ENCODE results near the gene SCP2.
A peak's percentile ranks its signal among the peaks of the same experiment; 100 is the strongest.

Gene SCP2

GRCh38 chr1:53022179-53022578 is 95.1 kb downstream of the SCP2 start:
- DNase-seq = no peak
- Histone ChIP-seq H3K18ac (ENCODE audit: low read depth in 1 of 2, low read length in 2 of 2) (no peak overlapping the region), H2BK5ac (ENCODE audit: low read depth, low read length, poor library complexity, severe bottlenecking) (no peak overlapping the region), H2BK120ac (ENCODE audit: low read depth, low read length) (no peak overlapping the region), H3K4ac (ENCODE audit: low read depth in 1 of 2, low read length in 2 of 2) (no peak overlapping the region), H3K23ac (ENCODE audit: low read length in 2 of 2) (no peak overlapping the region), H4K91ac (ENCODE audit: low read length) (no peak overlapping the region), H3K79me1 (replicated peaks; ENCODE audit: low read length, poor library complexity, severe bottlenecking) (peaks cover 27% of the 10 kb centered on the region), H3K4me3 (ENCODE audit: insufficient read depth in 1 of 2, low read depth in 1 of 2, low read length in 2 of 2) (no peak overlapping the region), H2BK12ac (ENCODE audit: low read length in 2 of 2) (no peak overlapping the region), H3K36me3 (ENCODE audit: control insufficient read depth in 1 of 2, insufficient read depth in 2 of 2, low read depth in 1 of 2, low read length in 2 of 2) (peaks cover 5 to 17% of the 10 kb centered on the region in 2 experiments), H3K9ac (ENCODE audit: low read length) (no peak overlapping the region), H3K4me1 (ENCODE audit: control insufficient read depth, insufficient read depth, low read depth, low read length) (peaks cover 2% of the 10 kb centered on the region), H3K27ac (ENCODE audit: low read length, poor library complexity, severe bottlenecking) (no peak overlapping the region), H3K14ac (ENCODE audit: low read length in 2 of 2) (no peak overlapping the region), H3K27me3 (ENCODE audit: control insufficient read depth in 1 of 2, insufficient read depth in 1 of 2, low read length in 2 of 2) (no peaks in the 10 kb centered on the region), H4K8ac (ENCODE audit: low read length) (no peak overlapping the region), H3K4me2 (ENCODE audit: low read length, poor library complexity, severe bottlenecking) (no peak overlapping the region), H3K9me3 (ENCODE audit: control insufficient read depth, low read length) (no peaks in the 10 kb centered on the region), H2AK5ac (ENCODE audit: low read length, severe bottlenecking) (no peak overlapping the region), H2AFZ (ENCODE audit: low read depth, low read length) (no peak overlapping the region), H2BK15ac (ENCODE audit: low read depth, poor library complexity, severe bottlenecking) (no peak overlapping the region)
- no CpG with 5 or more reads among the region's 1 CpG for WGBS

DNA sequence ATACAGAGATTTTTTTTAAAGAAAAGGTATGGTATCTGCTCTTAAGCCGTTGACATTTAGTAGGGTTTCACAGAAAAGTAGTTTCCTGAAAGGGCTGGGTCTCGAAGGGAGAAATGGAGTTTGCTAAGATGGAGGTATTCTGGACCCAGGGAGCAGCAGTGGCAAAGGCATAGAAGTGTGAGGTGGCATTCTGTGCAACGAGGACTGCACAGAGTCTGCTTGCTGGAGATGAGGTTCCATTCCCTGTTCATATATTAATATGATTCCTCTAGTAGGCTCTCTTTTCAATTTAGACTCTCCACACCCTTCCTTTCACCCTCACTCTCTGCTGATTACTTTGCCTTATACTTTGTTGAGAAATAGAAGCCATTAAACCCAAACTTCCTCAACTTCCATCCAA is 96.5 kb downstream of the SCP2 start:
- no peak overlapping the region for H2BK12ac ChIP-seq (ENCODE audit: low read length in 2 of 2)
- H4K8ac ChIP-seq (ENCODE audit: low read length) = no peak overlapping the region
- peaks cover 2% of the 10 kb centered on the region for H3K4me1 ChIP-seq (ENCODE audit: control insufficient read depth, insufficient read depth, low read depth, low read length)
- peaks cover 5 to 13% of the 10 kb centered on the region in 2 experiments for H3K36me3 ChIP-seq (ENCODE audit: control insufficient read depth in 1 of 2, insufficient read depth in 2 of 2, low read depth in 1 of 2, low read length in 2 of 2)
- no peak overlapping the region for H3K18ac ChIP-seq (ENCODE audit: low read depth in 1 of 2, low read length in 2 of 2)
- H3K9ac ChIP-seq (ENCODE audit: low read length) = no peak overlapping the region
- no peak overlapping the region for H3K14ac ChIP-seq (ENCODE audit: low read length in 2 of 2)
- H3K27ac ChIP-seq (ENCODE audit: low read length, poor library complexity, severe bottlenecking) = no peak overlapping the region
- H3K4ac ChIP-seq (ENCODE audit: low read depth in 1 of 2, low read length in 2 of 2) = no peak overlapping the region
- no peak overlapping the region for H3K4me2 ChIP-seq (ENCODE audit: low read length, poor library complexity, severe bottlenecking)
- DNase-seq = no peak
- H2BK120ac ChIP-seq (ENCODE audit: low read depth, low read length) = no peak overlapping the region
- H3K23ac ChIP-seq (ENCODE audit: low read length in 2 of 2) = no peak overlapping the region
- no peak overlapping the region for H2AK5ac ChIP-seq (ENCODE audit: low read length, severe bottlenecking)
- no peaks in the 10 kb centered on the region for H3K9me3 ChIP-seq (ENCODE audit: control insufficient read depth, low read length)
- H2AFZ ChIP-seq (ENCODE audit: low read depth, low read length) = no peak overlapping the region
- no peaks in the 10 kb centered on the region for H3K27me3 ChIP-seq (ENCODE audit: control insufficient read depth in 1 of 2, insufficient read depth in 1 of 2, low read length in 2 of 2)
- H3K4me3 ChIP-seq (ENCODE audit: insufficient read depth in 1 of 2, low read depth in 1 of 2, low read length in 2 of 2) = no peak overlapping the region
- no peak overlapping the region for H2BK15ac ChIP-seq (ENCODE audit: low read depth, poor library complexity, severe bottlenecking)
- H3K79me1 ChIP-seq (replicated peaks; ENCODE audit: low read length, poor library complexity, severe bottlenecking) = peaks cover 26% of the 10 kb centered on the region
- H2BK5ac ChIP-seq (ENCODE audit: low read depth, low read length, poor library complexity, severe bottlenecking) = no peak overlapping the region
- WGBS = 97% methylated on average over 2 of the region's 3 CpGs
- no peak overlapping the region for H4K91ac ChIP-seq (ENCODE audit: low read length)

DNA sequence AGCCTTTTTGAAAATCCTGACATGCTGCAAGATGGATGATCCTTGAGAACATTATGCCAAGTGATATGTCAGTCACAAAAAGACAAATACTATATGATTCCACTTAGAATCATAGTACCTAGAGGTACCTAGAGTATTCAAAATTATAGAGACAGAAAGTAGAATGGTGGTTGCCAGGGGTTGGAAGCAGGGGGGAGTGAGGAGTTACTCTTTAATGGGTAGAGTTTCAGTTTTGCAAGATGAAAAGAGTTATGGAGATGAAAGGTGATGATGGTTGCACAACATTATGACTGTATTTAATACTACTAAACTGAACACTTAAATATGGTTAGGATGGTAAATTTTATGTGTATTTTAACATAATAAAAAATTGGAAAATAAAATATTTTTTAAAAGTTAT is 97.0 kb downstream of the SCP2 start:
- Histone ChIP-seq H2BK15ac (ENCODE audit: low read depth, poor library complexity, severe bottlenecking) (no peak overlapping the region), H3K9ac (ENCODE audit: low read length) (no peak overlapping the region), H3K27me3 (ENCODE audit: control insufficient read depth in 1 of 2, insufficient read depth in 1 of 2, low read length in 2 of 2) (no peaks in the 10 kb centered on the region), H2BK5ac (ENCODE audit: low read depth, low read length, poor library complexity, severe bottlenecking) (no peak overlapping the region), H2BK120ac (ENCODE audit: low read depth, low read length) (no peak overlapping the region), H3K14ac (ENCODE audit: low read length in 2 of 2) (no peak overlapping the region), H2AFZ (ENCODE audit: low read depth, low read length) (no peak overlapping the region), H4K8ac (ENCODE audit: low read length) (no peak overlapping the region), H3K4me2 (ENCODE audit: low read length, poor library complexity, severe bottlenecking) (no peak overlapping the region), H3K4me1 (ENCODE audit: control insufficient read depth, insufficient read depth, low read depth, low read length) (peaks cover 2% of the 10 kb centered on the region), H3K4me3 (ENCODE audit: insufficient read depth in 1 of 2, low read depth in 1 of 2, low read length in 2 of 2) (no peak overlapping the region), H3K4ac (ENCODE audit: low read depth in 1 of 2, low read length in 2 of 2) (no peak overlapping the region), H3K27ac (ENCODE audit: low read length, poor library complexity, severe bottlenecking) (no peak overlapping the region), H3K18ac (ENCODE audit: low read depth in 1 of 2, low read length in 2 of 2) (no peak overlapping the region), H2AK5ac (ENCODE audit: low read length, severe bottlenecking) (no peak overlapping the region), H4K91ac (ENCODE audit: low read length) (no peak overlapping the region), H3K36me3 (ENCODE audit: control insufficient read depth in 1 of 2, insufficient read depth in 2 of 2, low read depth in 1 of 2, low read length in 2 of 2) (peaks cover 5 to 14% of the 10 kb centered on the region in 2 experiments), H3K79me1 (replicated peaks; ENCODE audit: low read length, poor library complexity, severe bottlenecking) (peaks cover 26% of the 10 kb centered on the region), H2BK12ac (ENCODE audit: low read length in 2 of 2) (no peak overlapping the region), H3K9me3 (ENCODE audit: control insufficient read depth, low read length) (no peaks in the 10 kb centered on the region), H3K23ac (ENCODE audit: low read length in 2 of 2) (no peak overlapping the region)
- no peak for DNase-seq

DNA sequence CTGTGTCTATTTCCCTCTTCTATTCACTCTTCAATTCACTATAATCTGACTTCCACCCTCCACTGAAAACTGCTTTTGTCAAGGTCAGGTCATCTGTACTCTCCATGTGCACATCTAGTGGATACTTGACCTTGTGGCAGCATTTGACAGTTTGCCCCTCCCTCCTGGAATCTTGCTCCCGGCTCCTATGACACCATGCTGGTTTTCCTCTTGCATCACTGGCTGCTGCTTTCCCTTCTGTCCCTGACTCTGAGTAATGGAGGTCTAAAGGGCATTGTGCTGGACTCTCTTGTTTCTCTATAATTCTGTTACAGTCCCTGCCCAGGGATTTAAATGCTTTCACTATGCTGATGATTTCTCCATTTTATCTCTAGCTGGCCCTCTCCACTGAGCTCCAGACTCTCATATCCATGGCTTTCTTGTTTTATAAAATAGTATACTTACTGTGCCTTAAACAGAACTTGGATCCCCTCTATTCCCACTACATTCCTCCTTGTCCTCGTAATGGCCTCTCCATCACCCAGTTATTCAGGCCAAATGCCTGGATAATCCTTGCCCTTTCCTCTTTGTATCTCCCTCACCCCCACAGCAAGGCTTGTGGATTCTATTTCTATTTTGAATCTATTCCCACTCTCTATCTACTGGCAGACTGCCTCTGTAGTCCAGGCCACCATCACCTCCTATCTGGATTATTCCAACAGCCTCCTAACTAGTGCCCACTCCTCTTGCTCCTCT is 98.1 kb downstream of the SCP2 start:
- Histone ChIP-seq H2AFZ (ENCODE audit: low read depth, low read length) (no peak overlapping the region), H4K91ac (ENCODE audit: low read length) (no peak overlapping the region), H2BK120ac (ENCODE audit: low read depth, low read length) (no peak overlapping the region), H3K9ac (ENCODE audit: low read length) (peak overlapping the region; percentile 69), H2BK5ac (ENCODE audit: low read depth, low read length, poor library complexity, severe bottlenecking) (no peak overlapping the region), H3K18ac (ENCODE audit: low read depth in 1 of 2, low read length in 2 of 2) (peak overlapping the region in 1 of 2 experiments; percentile 66), H3K14ac (ENCODE audit: low read length in 2 of 2) (no peak overlapping the region), H2BK12ac (ENCODE audit: low read length in 2 of 2) (peak overlapping the region in 1 of 2 experiments; percentile 77), H3K4me1 (ENCODE audit: control insufficient read depth, insufficient read depth, low read depth, low read length) (peaks cover 2% of the 10 kb centered on the region), H4K8ac (ENCODE audit: low read length) (peak overlapping the region; percentile 77), H3K27me3 (ENCODE audit: control insufficient read depth in 1 of 2, insufficient read depth in 1 of 2, low read length in 2 of 2) (no peaks in the 10 kb centered on the region), H3K27ac (ENCODE audit: low read length, poor library complexity, severe bottlenecking) (no peak overlapping the region), H2BK15ac (ENCODE audit: low read depth, poor library complexity, severe bottlenecking) (no peak overlapping the region), H3K9me3 (ENCODE audit: control insufficient read depth, low read length) (no peaks in the 10 kb centered on the region), H2AK5ac (ENCODE audit: low read length, severe bottlenecking) (no peak overlapping the region), H3K23ac (ENCODE audit: low read length in 2 of 2) (no peak overlapping the region), H3K4me2 (ENCODE audit: low read length, poor library complexity, severe bottlenecking) (no peak overlapping the region), H3K79me1 (replicated peaks; ENCODE audit: low read length, poor library complexity, severe bottlenecking) (peaks cover 24% of the 10 kb centered on the region), H3K4ac (ENCODE audit: low read depth in 1 of 2, low read length in 2 of 2) (peak overlapping the region in 1 of 2 experiments; percentile 82), H3K4me3 (ENCODE audit: insufficient read depth in 1 of 2, low read depth in 1 of 2, low read length in 2 of 2) (peak overlapping the region in 1 of 2 experiments; percentile 39), H3K36me3 (ENCODE audit: control insufficient read depth in 1 of 2, insufficient read depth in 2 of 2, low read depth in 1 of 2, low read length in 2 of 2) (peaks cover 5 to 20% of the 10 kb centered on the region in 2 experiments)
- peak; percentile 95 for DNase-seq
- WGBS = 44% methylated on average over 2 of the region's 2 CpGs

Data from mesenchymal stem cell (in vitro differentiated cells and primary cell).